GM18873 (cell line): Measurements from ENCODE around the gene NEO1.

ENCODE experiments used
- ATAC-seq: cut with Tn5 transposase; IDR thresholded peaks from one replicate; pipeline ENCODE4 v1.9.1; 2021; ENCODE audit warnings: mild to moderate bottlenecking, moderate library complexity, moderate number of reproducible peaks; ENCODE audit not compliant: unreplicated experiment, low FRiP score

The NEO1 gene

GRCh38 chr15:73344056-73344455 lies 291.8 kb downstream of the NEO1 start:
- ATAC-seq = no peak

- no peak for ATAC-seq
Measured at GRCh38 chr15:73345658-73346057, 293.4 kb downstream of the NEO1 start.

- no peak for ATAC-seq
Measured at GRCh38 chr15:73346735-73347312, 294.6 kb downstream of the NEO1 start.

GRCh38 chr15:73349191-73349590 lies 296.9 kb downstream of the NEO1 start:
- ATAC-seq = no peak

- ATAC-seq = no peak
Measured at GRCh38 chr15:73352082-73352481, 299.8 kb downstream of the NEO1 start.

- no peak for ATAC-seq
Measured at GRCh38 chr15:73353734-73354133, 301.5 kb downstream of the NEO1 start.

GRCh38 chr15:73354241-73354640 lies 302.0 kb downstream of the NEO1 start:
- no peak for ATAC-seq
